HEK293 (cell line): Measurements from ENCODE around the gene TNN.

Experiments used
- CTCF ChIP-seq: fragments of 450-650 bp; formaldehyde crosslinking; IDR thresholded peaks from 2 replicates; pipeline ENCODE4 v1.5.1; 2016; ENCODE audit warnings: missing biosample characterization, missing genetic modification characterization
- ZNF48 ChIP-seq: fragments of 450-650 bp; formaldehyde crosslinking; IDR thresholded peaks from 2 replicates; pipeline ENCODE4 v1.5.1; 2016; ENCODE audit warnings: missing biosample characterization, missing genetic modification characterization
- ZNF629 ChIP-seq: fragments of 450-650 bp; formaldehyde crosslinking; IDR thresholded peaks from 2 replicates; pipeline ENCODE4 v1.5.1; 2017; ENCODE audit warnings: missing biosample characterization, missing genetic modification characterization

DNA sequence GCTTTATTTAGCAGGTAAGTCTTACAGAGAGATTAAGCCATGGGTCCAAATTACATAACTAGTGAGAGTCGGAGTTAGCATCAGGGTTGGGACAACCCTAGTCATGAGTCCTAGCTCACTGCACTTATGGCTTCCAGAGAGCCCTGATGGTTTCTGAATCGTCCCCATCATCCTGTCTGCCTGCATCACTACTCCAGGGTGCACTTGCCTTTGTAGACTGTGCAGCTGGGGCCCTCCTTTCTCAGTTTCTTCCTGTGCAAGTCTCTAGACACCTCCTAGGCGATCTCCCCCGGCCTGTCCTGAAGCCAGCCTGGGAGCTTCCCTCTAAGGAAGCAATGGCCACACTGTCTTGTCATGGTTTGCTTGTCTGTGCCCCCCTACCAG lies 87.8 kb downstream of the TNN start:
- no peak for TF ChIP-seq CTCF (tag by site-specific recombination)
- no peak for TF ChIP-seq ZNF48 (tag by site-specific recombination)
- TF ChIP-seq ZNF629 (tag by site-specific recombination): no peak
